ENCODE data around the gene FNTB.

The FNTB gene

GRCh38 chr14:64953310-64953654 is 33.4 kb upstream of the FNTB start:
- no peak for DNase-seq (ENCODE audit: low read depth in 2 of 2)
- TF ChIP-seq CTCF (IDR thresholded peaks at IDR 0.05; ENCODE audit: low read depth, low read length): no peak
- no peak overlapping the region for H3K4me3 ChIP-seq (replicated peaks in 1 of 2; ENCODE audit: low read depth in 2 of 2, low read length in 2 of 2)

GRCh38 chr14:64953661-64954060 is 33.0 kb upstream of the FNTB start:
- TF ChIP-seq CTCF (IDR thresholded peaks at IDR 0.05; ENCODE audit: low read depth, low read length): no peak
- DNase-seq (ENCODE audit: low read depth in 2 of 2): no peak
- H3K4me3 ChIP-seq (replicated peaks in 1 of 2; ENCODE audit: low read depth in 2 of 2, low read length in 2 of 2): no peak overlapping the region

DNA sequence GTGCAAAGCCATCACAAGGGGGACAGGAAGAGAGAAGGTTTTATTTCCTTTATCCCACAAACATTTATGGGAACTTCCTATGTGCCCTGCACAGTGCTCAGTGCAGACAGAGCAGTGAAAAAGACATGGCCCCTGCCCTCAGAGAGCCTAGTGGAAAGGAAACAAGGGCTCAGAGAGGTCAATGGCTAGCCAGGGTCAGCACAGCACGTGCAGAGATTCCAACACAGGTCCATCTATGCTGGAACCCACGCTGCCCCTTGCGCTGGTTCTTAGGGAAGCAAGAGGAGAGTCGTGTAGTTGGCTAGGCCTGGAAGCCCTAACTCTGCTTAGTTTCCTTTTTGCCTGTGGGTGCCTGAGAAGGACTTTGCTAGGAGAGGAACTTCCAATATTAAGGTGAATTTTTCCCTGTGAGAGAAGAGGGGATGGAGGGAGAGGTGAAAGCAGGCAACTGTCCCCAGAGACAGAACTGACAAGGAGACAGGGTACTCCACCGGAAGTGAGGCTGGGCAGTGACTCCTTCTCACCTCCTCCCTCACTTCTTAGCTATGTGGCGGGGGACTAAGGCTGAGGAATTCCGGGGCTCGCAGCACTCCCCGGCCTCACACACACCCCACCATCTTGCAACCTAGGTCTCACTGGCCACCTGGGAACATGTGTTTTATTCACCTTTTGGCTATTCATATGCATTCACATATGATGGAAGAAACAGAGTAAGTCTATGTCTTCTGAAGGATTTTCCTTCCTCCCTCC is 32.0 kb upstream of the FNTB start:
- no peak for DNase-seq (ENCODE audit: low read depth in 2 of 2)
- no peak for TF ChIP-seq CTCF (IDR thresholded peaks at IDR 0.05; ENCODE audit: low read depth, low read length)
- H3K4me3 ChIP-seq (replicated peaks in 1 of 2; ENCODE audit: low read depth in 2 of 2, low read length in 2 of 2): no peak overlapping the region

- DNase-seq (ENCODE audit: low read depth in 2 of 2): no peak
- no peak for TF ChIP-seq CTCF (IDR thresholded peaks at IDR 0.05; ENCODE audit: low read depth, low read length)
- no peak overlapping the region for H3K4me3 ChIP-seq (replicated peaks in 1 of 2; ENCODE audit: low read depth in 2 of 2, low read length in 2 of 2)
Observed at GRCh38 chr14:64955297-64955696, 31.4 kb upstream of the FNTB start.

- no peak overlapping the region for H3K4me3 ChIP-seq (replicated peaks in 1 of 2; ENCODE audit: low read depth in 2 of 2, low read length in 2 of 2)
- no peak for TF ChIP-seq CTCF (IDR thresholded peaks at IDR 0.05; ENCODE audit: low read depth, low read length)
- no peak for DNase-seq (ENCODE audit: low read depth in 2 of 2)
Observed at GRCh38 chr14:64956697-64957406, 29.8 kb upstream of the FNTB start.

DNA sequence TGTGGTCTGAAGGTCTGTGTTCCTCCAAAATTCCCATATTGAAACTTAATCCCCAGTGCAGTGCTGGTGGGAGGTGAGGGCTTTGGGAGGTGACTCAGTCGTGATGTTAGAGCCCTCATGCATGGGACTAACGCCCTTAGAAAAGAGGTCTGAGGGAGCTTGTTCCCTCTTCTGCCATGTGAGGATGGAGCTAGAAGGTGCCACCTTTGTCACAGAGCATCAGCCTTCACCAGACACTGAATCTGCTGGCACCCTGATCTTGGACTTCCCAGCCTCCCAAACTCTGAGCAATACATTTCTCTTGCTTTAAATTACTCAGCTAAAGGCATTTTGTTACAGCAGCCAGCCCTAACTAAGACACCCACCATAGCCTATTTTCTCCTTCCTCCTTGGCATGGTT is 28.5 kb upstream of the FNTB start:
- no peak for DNase-seq (ENCODE audit: low read depth in 2 of 2)
- H3K4me3 ChIP-seq (replicated peaks in 1 of 2; ENCODE audit: low read depth in 2 of 2, low read length in 2 of 2): no peak overlapping the region
- no peak for TF ChIP-seq CTCF (IDR thresholded peaks at IDR 0.05; ENCODE audit: low read depth, low read length)
